ENCODE measurements around the gene DEGS1. TPM values are rescaled to one million over a fixed set of nuclear protein-coding genes. Genes with fewer than 3 reads are reported as not detected.

Gene DEGS1
- total RNA-seq, 1 donor from 2014 or later: 65.6 TPM

Small RNA genes lying within 50 kb of the gene (small RNA-seq; reads per million reads assigned to genes)
- gene AC092809.3: 0.10 reads per million
- not detected for gene RF00139

Other genes starting within 250 kb of the DEGS1 start
- 51.8 TPM for gene FBXO28, start 69.1 kb upstream of the DEGS1 start, total RNA-seq
- gene NVL, start 146.9 kb downstream of the DEGS1 start, total RNA-seq: 35.5 TPM
- gene CNIH4, start 173.6 kb downstream of the DEGS1 start, total RNA-seq: 39.1 TPM